H1 (cell line): Measurements from ENCODE around the gene ZNF277. TPM values are rescaled to one million over a fixed set of nuclear protein-coding genes. Genes with fewer than 3 reads are reported as not detected.

ENCODE experiments used
- CTCF ChIA-PET: fragments of 300-600 bp; sonication (Branson Sonifier 250); formaldehyde crosslinking; loops from one replicate; lab custom pipeline; 2021; ENCODE audit not compliant: partially characterized antibody; lab: Charles Lee
- POLR2A ChIA-PET: fragments of 300-600 bp; sonication (Branson Sonifier 250); formaldehyde crosslinking; loops from one replicate; lab custom pipeline; 2021; ENCODE audit warnings: inconsistent platforms; ENCODE audit not compliant: partially characterized antibody; lab: Charles Lee
- DNase-seq, 2 experiments: peaks; one replicate each; pipeline versions ENCODE4 v3.0.0 to v3.0.0-alpha.2; 2010 to 2022; ENCODE audit warnings: low spot score in 2 of 2, low read depth in 1 of 2, mixed read lengths in 1 of 2
- FAIRE-seq: peaks from 2 replicates; lab custom pipeline; 2011; peaks lifted over from hg19 to GRCh38; lab: Jason Lieb, UNC
- H2AFZ ChIP-seq: 2 replicates; pipeline ENCODE4 v1.8.1; 2012; ENCODE audit warnings: low read length, inconsistent platforms
- H2AK5ac ChIP-seq: 2 replicates; pipeline ENCODE4 v1.6.1; 2013; ENCODE audit warnings: low read depth, low read length
- H2BK120ac ChIP-seq: replicated peaks from 2 replicates; pipeline ENCODE3; 2013; ENCODE audit warnings: low read depth, low read length, inconsistent platforms
- H2BK12ac ChIP-seq: 2 replicates; pipeline ENCODE4 v1.6.1; 2013; ENCODE audit warnings: low read depth, low read length
- H2BK15ac ChIP-seq: 2 replicates; pipeline ENCODE4 v1.6.1; 2013; ENCODE audit warnings: low read length
- H2BK20ac ChIP-seq: 2 replicates; pipeline ENCODE4 v1.6.1; 2013; ENCODE audit warnings: low read length
- H2BK5ac ChIP-seq: 2 replicates; pipeline ENCODE4 v1.6.1; 2013; ENCODE audit warnings: low read depth, low read length
- H3K14ac ChIP-seq: 2 replicates; pipeline ENCODE4 v1.6.1; 2013; ENCODE audit warnings: inconsistent platforms; ENCODE audit not compliant: insufficient read length
- H3K18ac ChIP-seq: 2 replicates; pipeline ENCODE4 v1.6.1; 2013; ENCODE audit warnings: low read length; ENCODE audit errors: extremely low read depth
- H3K23ac ChIP-seq: 2 replicates; pipeline ENCODE4 v1.6.1; 2013; ENCODE audit warnings: inconsistent platforms; ENCODE audit not compliant: insufficient read length
- H3K23me2 ChIP-seq: 2 replicates; pipeline ENCODE4 v1.6.1; 2013; ENCODE audit warnings: low read depth, low read length
- H3K27ac ChIP-seq: 2 replicates; pipeline ENCODE4 v1.6.1; 2011; ENCODE audit warnings: low read depth, low read length, inconsistent platforms
- H3K27me3 ChIP-seq, 4 experiments: replicated peaks in 1 of 4; 1 replicate in 1 of 4; 2 replicates in 3 of 4; pipeline versions ENCODE4 v1.6.1 to v1.8.1; 2011 to 2013; ENCODE audit warnings: low read length in 3 of 4, mild to moderate bottlenecking in 3 of 4, inconsistent platforms in 2 of 4, mixed read lengths in 2 of 4, moderate library complexity in 1 of 4; ENCODE audit not compliant: control insufficient read depth in 3 of 4, insufficient read depth in 3 of 4; ENCODE audit errors: extremely low read depth in 1 of 4
- H3K36me3 ChIP-seq, 4 experiments: 2 replicates each; pipeline versions ENCODE4 v1.6.1 to v1.8.1; 2011 to 2013; ENCODE audit warnings: mild to moderate bottlenecking in 4 of 4, low read length in 3 of 4, moderate library complexity in 2 of 4, control low read depth in 1 of 4, inconsistent platforms in 1 of 4; ENCODE audit not compliant: insufficient read depth in 4 of 4, control insufficient read depth in 2 of 4
- H3K4ac ChIP-seq: replicated peaks from 2 replicates; pipeline ENCODE3; 2013; ENCODE audit warnings: low read length, low read depth, mixed read lengths, inconsistent platforms; ENCODE audit not compliant: insufficient read length
- H3K4me1 ChIP-seq, 4 experiments: replicated peaks in 1 of 4; 1 replicate in 1 of 4; 2 replicates in 3 of 4; pipeline versions ENCODE4 v1.6.1 to v1.8.1; 2011 to 2013; ENCODE audit warnings: low read length in 3 of 4, inconsistent platforms in 2 of 4, mixed read lengths in 1 of 4; ENCODE audit not compliant: insufficient read depth in 4 of 4, control insufficient read depth in 3 of 4
- H3K4me2 ChIP-seq, 2 experiments: 2 replicates each; pipeline versions ENCODE4 v1.6.1 to v1.8.1; 2011 to 2013; ENCODE audit warnings: low read depth in 2 of 2, low read length in 2 of 2, control low read depth in 1 of 2, inconsistent platforms in 1 of 2, mild to moderate bottlenecking in 1 of 2; ENCODE audit not compliant: insufficient read depth in 1 of 2
- H3K4me3 ChIP-seq, 4 experiments: fragments of 200-600, 300-600 bp in 1 of 4; sonication (generic), shearing (Covaris generic), sonication (Bioruptor Twin) in 1 of 4; 2 replicates each; pipeline versions ENCODE4 v1.5.1 to v1.8.1; 2011 to 2016; ENCODE audit warnings: low read length in 4 of 4, low read depth in 3 of 4, control low read depth in 2 of 4, inconsistent platforms in 2 of 4, mild to moderate bottlenecking in 2 of 4, mixed read lengths in 1 of 4, moderate library complexity in 1 of 4; ENCODE audit not compliant: insufficient read depth in 2 of 4; ENCODE audit errors: extremely low read depth in 1 of 4
- H3K56ac ChIP-seq: replicated peaks from 2 replicates; pipeline ENCODE3; 2013; ENCODE audit warnings: low read depth, mild to moderate bottlenecking, mixed read lengths, low read length, inconsistent platforms; ENCODE audit not compliant: insufficient read length
- H3K79me1 ChIP-seq: 2 replicates; pipeline ENCODE4 v1.6.1; 2013; ENCODE audit warnings: low read depth, low read length, control low read depth
- H3K79me2 ChIP-seq, 2 experiments: 2 replicates each; pipeline versions ENCODE4 v1.6.1 to v1.8.1; 2012 to 2013; ENCODE audit warnings: low read length in 2 of 2, mild to moderate bottlenecking in 2 of 2, inconsistent platforms in 1 of 2; ENCODE audit not compliant: insufficient read depth in 2 of 2, control insufficient read depth in 1 of 2
- H3K9ac ChIP-seq, 4 experiments: replicated peaks in 1 of 4; 1 replicate in 1 of 4; 2 replicates in 3 of 4; pipeline versions ENCODE4 v1.6.1 to v1.8.1; 2011 to 2013; ENCODE audit warnings: low read depth in 3 of 4, low read length in 3 of 4, control low read depth in 2 of 4, mild to moderate bottlenecking in 2 of 4, moderate library complexity in 2 of 4, inconsistent platforms in 1 of 4; ENCODE audit errors: extremely low read depth in 1 of 4
- H3K9me3 ChIP-seq, 2 experiments: 2 replicates each; pipeline versions ENCODE4 v1.6.1 to v1.8.1; 2012 to 2013; ENCODE audit warnings: mild to moderate bottlenecking in 2 of 2, moderate library complexity in 2 of 2, control low read depth in 1 of 2, inconsistent platforms in 1 of 2, low read depth in 1 of 2, low read length in 1 of 2, mixed read lengths in 1 of 2; ENCODE audit not compliant: insufficient read depth in 2 of 2
- H4K20me1 ChIP-seq, 2 experiments: replicated peaks in 1 of 2; 2 replicates each; pipeline versions ENCODE3 to v1.8.1; 2011 to 2013; ENCODE audit warnings: inconsistent platforms in 2 of 2, low read length in 2 of 2, mild to moderate bottlenecking in 1 of 2; ENCODE audit not compliant: insufficient read depth in 2 of 2, control insufficient read depth in 1 of 2
- H4K5ac ChIP-seq: 2 replicates; pipeline ENCODE4 v1.6.1; 2013; ENCODE audit warnings: low read length, low read depth, mixed read lengths, inconsistent platforms; ENCODE audit not compliant: insufficient read length
- H4K8ac ChIP-seq: 2 replicates; pipeline ENCODE4 v1.8.0; 2013; ENCODE audit warnings: mild to moderate bottlenecking, moderate library complexity, low read length, inconsistent platforms; ENCODE audit not compliant: insufficient read depth; ENCODE audit errors: extremely low read depth
- H4K91ac ChIP-seq: replicated peaks from 2 replicates; pipeline ENCODE3; 2013; ENCODE audit warnings: low read length, mixed read lengths, inconsistent platforms; ENCODE audit not compliant: insufficient read length
- HDAC6 ChIP-seq: IDR thresholded peaks from one replicate; pipeline ENCODE4 v1.7.1; 2012; ENCODE audit warnings: low read depth, mild to moderate bottlenecking, inconsistent platforms, low read length, moderate library complexity
- KDM5A ChIP-seq: fragments of 200-600 bp; IDR thresholded peaks from 2 replicates; pipeline ENCODE4 v1.7.1; 2012; ENCODE audit warnings: mild to moderate bottlenecking, low read length, inconsistent platforms, mixed read lengths
- SIX5 ChIP-seq: IDR thresholded peaks from 2 replicates; pipeline ENCODE4 v1.6.1; 2011; ENCODE audit warnings: mild to moderate bottlenecking, low read depth, low read length
- SP4 ChIP-seq: IDR thresholded peaks from 2 replicates; pipeline ENCODE4 v1.6.1; 2012; ENCODE audit warnings: low read length, inconsistent platforms
- TAF7 ChIP-seq: optimal IDR thresholded peaks from 2 replicates; pipeline ENCODE3; 2011; ENCODE audit warnings: low read depth, mild to moderate bottlenecking, inconsistent platforms, low read length, moderate library complexity, borderline replicate concordance
- WGBS, 2 experiments: shearing (Covaris generic) in 1 of 2; methylation state at CpG; one replicate each; pipeline versions ENCODE4 v1.1.6 to v1.1.7; 2013 to 2015; ENCODE audit warnings: low lambda C conversion rate in 2 of 2, mixed read lengths in 2 of 2, inconsistent platforms in 1 of 2, low coverage in 1 of 2, missing lambda C conversion rate in 1 of 2; ENCODE audit not compliant: insufficient replicate concordance in 2 of 2, insufficient coverage in 1 of 2, insufficient read length in 1 of 2; ENCODE audit errors: extremely low coverage in 1 of 2, missing lambda C conversion rate in 1 of 2; 5-methylcytosine and 5-hydroxymethylcytosine counted together
- polyA plus RNA-seq, 7 experiments: library from polyadenylated mRNA; depleted of rRNA in 3 of 7; stranded (reverse) in 5 of 7; unstranded in 2 of 7; fragments of >200 nt in 5 of 7; fragments of 200-250 nt in 2 of 7; gene quantifications; 1 replicate in 5 of 7; 2 replicates in 1 of 7; 4 replicates in 1 of 7; pipeline versions ENCODE4 v1.2.1 to v1.2.3, GENCODE V29; 2011 to 2013; ENCODE audit warnings: missing spikeins in 2 of 7, mixed read lengths in 2 of 7
- total RNA-seq: library from RNA; stranded (reverse); fragmentation: NEBNext Ultra II Directional; extraction: Animal tissue kit (Norgen Biotek cat#: 25700); gene quantifications from 2 replicates; pipeline ENCODE4 v1.2.1, GENCODE V29; 2021
- TF ChIP-seq, protein P1 (sequence below): IDR thresholded peaks from 2 replicates; pipeline ENCODE4 v1.6.1; 2011; ENCODE audit warnings: low read depth, mild to moderate bottlenecking, low read length; ENCODE audit not compliant: insufficient read depth
- TF ChIP-seq, protein P2 (sequence below), 3 experiments: IDR thresholded peaks; 1 replicate in 2 of 3; 2 replicates in 1 of 3; pipeline versions ENCODE4 v1.5.1 to v1.6.1; 2011; ENCODE audit warnings: low read length in 3 of 3, mild to moderate bottlenecking in 3 of 3, inconsistent platforms in 2 of 3, low read depth in 1 of 3, moderate library complexity in 1 of 3; ENCODE audit not compliant: insufficient read depth in 1 of 3; ENCODE audit errors: control extremely low read depth in 1 of 3

The ZNF277 gene
- total and polyA plus RNA-seq, 2 of the 8 experiments (the other 6 are each of a cell fraction or from before 2014, with no cell fraction given) = 5.1 to 21.7 TPM

- Histone ChIP-seq H4K91ac (no peak overlapping the region), H2BK20ac (no peak overlapping the region), H3K14ac (no peak overlapping the region), H2BK15ac (no peak overlapping the region), H2BK120ac (no peak overlapping the region), H3K56ac (no peak overlapping the region), H3K36me3 (no peaks in the 10 kb centered on the region; a peak in 1 of 8 replicates), H3K79me1 (no peaks in the 10 kb centered on the region), H3K4me3 (no peak overlapping the region), H3K9me3 (no peaks in the 10 kb centered on the region), H3K4ac (no peak overlapping the region), H2AFZ (no peak overlapping the region), H3K27me3 (no peaks in the 10 kb centered on the region), H3K23me2 (no peaks in the 10 kb centered on the region), H2BK12ac (no peak overlapping the region), H3K23ac (no peak overlapping the region), H3K9ac (no peak overlapping the region), H4K20me1 (no peaks in the 10 kb centered on the region), H4K5ac (no peak overlapping the region), H4K8ac (no peak overlapping the region), H2AK5ac (no peak overlapping the region), H3K79me2 (peaks cover 0 to 12% of the 10 kb centered on the region in 2 experiments; a peak in 2 of 4 replicates), H2BK5ac (no peak overlapping the region), H3K18ac (no peak overlapping the region), H3K4me2 (no peak overlapping the region), H3K27ac (no peak overlapping the region), H3K4me1 (peaks cover 0 to 6% (median 2%) of the 10 kb centered on the region in 4 experiments; a peak in 3 of 7 replicates)
- WGBS, 2 experiments = 88% methylated on average over 5 of the region's 5 CpGs; no CpG with 5 or more reads in 1 of the 2 experiments
- TF ChIP-seq SIX5 = no peak
- TF ChIP-seq, protein P1, sequence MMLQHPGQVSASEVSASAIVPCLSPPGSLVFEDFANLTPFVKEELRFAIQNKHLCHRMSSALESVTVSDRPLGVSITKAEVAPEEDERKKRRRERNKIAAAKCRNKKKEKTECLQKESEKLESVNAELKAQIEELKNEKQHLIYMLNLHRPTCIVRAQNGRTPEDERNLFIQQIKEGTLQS = no peak
- TF ChIP-seq, protein P2, sequence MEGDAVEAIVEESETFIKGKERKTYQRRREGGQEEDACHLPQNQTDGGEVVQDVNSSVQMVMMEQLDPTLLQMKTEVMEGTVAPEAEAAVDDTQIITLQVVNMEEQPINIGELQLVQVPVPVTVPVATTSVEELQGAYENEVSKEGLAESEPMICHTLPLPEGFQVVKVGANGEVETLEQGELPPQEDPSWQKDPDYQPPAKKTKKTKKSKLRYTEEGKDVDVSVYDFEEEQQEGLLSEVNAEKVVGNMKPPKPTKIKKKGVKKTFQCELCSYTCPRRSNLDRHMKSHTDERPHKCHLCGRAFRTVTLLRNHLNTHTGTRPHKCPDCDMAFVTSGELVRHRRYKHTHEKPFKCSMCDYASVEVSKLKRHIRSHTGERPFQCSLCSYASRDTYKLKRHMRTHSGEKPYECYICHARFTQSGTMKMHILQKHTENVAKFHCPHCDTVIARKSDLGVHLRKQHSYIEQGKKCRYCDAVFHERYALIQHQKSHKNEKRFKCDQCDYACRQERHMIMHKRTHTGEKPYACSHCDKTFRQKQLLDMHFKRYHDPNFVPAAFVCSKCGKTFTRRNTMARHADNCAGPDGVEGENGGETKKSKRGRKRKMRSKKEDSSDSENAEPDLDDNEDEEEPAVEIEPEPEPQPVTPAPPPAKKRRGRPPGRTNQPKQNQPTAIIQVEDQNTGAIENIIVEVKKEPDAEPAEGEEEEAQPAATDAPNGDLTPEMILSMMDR (IDR thresholded peaks at IDR 0.05; ENCODE audit: control extremely low read depth in 1 of 3, insufficient read depth in 1 of 3, low read depth in 1 of 3, low read length in 3 of 3) = no peak
- no peak for TF ChIP-seq KDM5A
- TF ChIP-seq TAF7 = no peak
- TF ChIP-seq SP4 = no peak
- TF ChIP-seq HDAC6 = no peak
- FAIRE-seq (no peak), DNase-seq (no peak)
- ChIA-PET POLR2A (no interaction called here), CTCF (interaction anchor here (0.5 to 1.0 kb wide), 2 partner anchors 14 to 135 kb away, joined by 3 read pairs; no protein-coding TSS in a partner anchor)
These were observed 60.2 kb downstream of the ZNF277 start for GRCh38 chr7:112266595-112267270.
